Keratinocyte (primary cell): ENCODE measurements around the gene DNMBP. TPM values are rescaled to one million over a fixed set of nuclear protein-coding genes. Genes with fewer than 3 reads are reported as not detected.

Experiments
- DNase-seq: peaks from one replicate; pipeline ENCODE4 v3.0.0-alpha.2; 2011; ENCODE audit warnings: low read depth, missing footprints, low spot score
- FAIRE-seq: peaks from 2 replicates; lab custom pipeline; 2011; peaks lifted over from hg19 to GRCh38; lab: Jason Lieb, UNC
- H2AFZ ChIP-seq: 2 replicates; pipeline ENCODE4 v1.6.0; 2012; ENCODE audit warnings: low read length, control low read depth, inconsistent platforms; ENCODE audit not compliant: control insufficient read depth
- H3K27ac ChIP-seq: 2 replicates; pipeline ENCODE4 v1.5.1; 2011; ENCODE audit warnings: low read length; ENCODE audit not compliant: control insufficient read depth, insufficient read depth
- H3K27me3 ChIP-seq: 3 replicates; pipeline ENCODE4 v1.6.0; 2011; ENCODE audit warnings: low read length; ENCODE audit not compliant: control insufficient read depth, insufficient read depth; ENCODE audit errors: extremely low read depth
- H3K36me3 ChIP-seq, 2 experiments: 2 replicates in 1 of 2; 3 replicates in 1 of 2; pipeline ENCODE4 v1.5.1; 2011; ENCODE audit warnings: low read length in 2 of 2, mild to moderate bottlenecking in 1 of 2; ENCODE audit not compliant: control insufficient read depth in 2 of 2, insufficient read depth in 2 of 2; ENCODE audit errors: extremely low read depth in 1 of 2
- H3K4me1 ChIP-seq: 3 replicates; pipeline ENCODE4 v1.5.1; 2011; ENCODE audit warnings: low read length; ENCODE audit not compliant: control insufficient read depth, insufficient read depth; ENCODE audit errors: extremely low read depth
- H3K4me2 ChIP-seq: 3 replicates; pipeline ENCODE4 v1.6.0; 2011; ENCODE audit warnings: low read depth, low read length; ENCODE audit not compliant: control insufficient read depth, insufficient read depth; ENCODE audit errors: extremely low read depth
- H3K4me3 ChIP-seq, 3 experiments: fragments of 200-600 bp in 1 of 3; sonication (generic) in 1 of 3; 2 replicates in 2 of 3; 3 replicates in 1 of 3; pipeline ENCODE4 v1.5.1; 2011 to 2016; ENCODE audit warnings: low read length in 3 of 3, mild to moderate bottlenecking in 3 of 3, control low read depth in 2 of 3, inconsistent platforms in 1 of 3, low read depth in 1 of 3, mixed read lengths in 1 of 3, mixed run types in 1 of 3, moderate library complexity in 1 of 3; ENCODE audit not compliant: control insufficient read depth in 2 of 3, insufficient read depth in 2 of 3; ENCODE audit errors: extremely low read depth in 1 of 3
- H3K79me2 ChIP-seq: 2 replicates; pipeline ENCODE4 v1.6.0; 2012; ENCODE audit warnings: low read length; ENCODE audit not compliant: control insufficient read depth, insufficient read depth
- H3K9ac ChIP-seq: 3 replicates; pipeline ENCODE4 v1.6.0; 2011; ENCODE audit warnings: low read length; ENCODE audit not compliant: control insufficient read depth, insufficient read depth; ENCODE audit errors: extremely low read depth
- H3K9me1 ChIP-seq: 3 replicates; pipeline ENCODE4 v1.6.0; 2011; ENCODE audit warnings: low read length; ENCODE audit not compliant: control insufficient read depth, insufficient read depth; ENCODE audit errors: extremely low read depth
- H3K9me3 ChIP-seq: 2 replicates; pipeline ENCODE4 v1.5.1; 2012; ENCODE audit warnings: low read depth, low read length; ENCODE audit not compliant: control insufficient read depth
- H4K20me1 ChIP-seq: 3 replicates; pipeline ENCODE4 v1.6.0; 2011; ENCODE audit warnings: low read length; ENCODE audit not compliant: control insufficient read depth, insufficient read depth; ENCODE audit errors: extremely low read depth
- EZH2 ChIP-seq: IDR thresholded peaks from one replicate; pipeline ENCODE4 v1.6.1; 2012; ENCODE audit warnings: inconsistent platforms, mild to moderate bottlenecking, low read length, moderate library complexity
- dilution Hi-C: fragments of 300-500 bp; cut with MboI; formaldehyde crosslinking; loops from one replicate; pipeline ENCODE4 v1.7.0; 2020; ENCODE audit warnings: low sequenced_read_pairs; ENCODE audit not compliant: extremely low pct_ligation_motif_present
- polyA plus RNA-seq, 5 experiments: library from polyadenylated mRNA; depleted of rRNA in 3 of 5; stranded (reverse) in 3 of 5; stranded (forward) in 1 of 5; unstranded in 1 of 5; fragments of >200 nt; gene quantifications; 1 replicate in 1 of 5; 2 replicates in 3 of 5; 3 replicates in 1 of 5; pipeline versions ENCODE4 v1.2.1 to v1.2.3, GENCODE V29; 2011 to 2012; ENCODE audit warnings: missing spikeins in 2 of 5, low read depth in 1 of 5, low replicate concordance in 1 of 5
- TF ChIP-seq, protein P1 (sequence below), 3 experiments: IDR thresholded peaks in 1 of 3; conservative IDR thresholded peaks in 1 of 3; optimal IDR thresholded peaks in 1 of 3; 2 replicates in 2 of 3; 3 replicates in 1 of 3; pipeline versions ENCODE3 to v1.5.1; 2011; ENCODE audit warnings: low read length in 3 of 3, mild to moderate bottlenecking in 3 of 3, moderate library complexity in 2 of 3, control low read depth in 1 of 3, inconsistent platforms in 1 of 3; ENCODE audit not compliant: insufficient read depth in 2 of 3; ENCODE audit errors: extremely low read depth in 1 of 3

Gene DNMBP
- polyA plus RNA-seq, 1 donor (not counting 4 experiments of a cell fraction or from before 2014, with no cell fraction given) = 15.8 TPM

DNA sequence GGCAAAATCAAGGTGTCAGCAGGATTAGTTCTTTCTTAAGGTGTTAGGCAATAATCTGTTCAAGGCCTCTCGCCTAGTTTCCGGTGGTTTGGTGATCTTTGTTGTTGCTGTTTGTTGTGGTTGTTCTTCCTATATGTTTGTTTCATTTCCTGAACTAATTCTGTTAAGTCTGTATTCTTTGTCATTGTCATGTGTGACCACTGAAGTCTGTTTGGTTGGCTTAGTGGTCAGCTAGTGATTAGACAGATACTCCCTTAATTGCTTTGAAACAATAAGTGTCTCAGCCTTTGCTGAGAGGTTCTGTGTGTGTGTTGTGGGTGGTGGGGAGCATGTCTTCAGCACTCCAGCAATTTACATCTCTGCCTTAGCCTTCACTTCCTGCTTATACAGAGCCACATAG lies 181.3 kb downstream of the DNMBP start:
- no peaks in the 10 kb centered on the region for H3K27me3 ChIP-seq
- H3K79me2 ChIP-seq = no peaks in the 10 kb centered on the region
- no peak overlapping the region for H3K4me2 ChIP-seq
- H3K9me3 ChIP-seq = no peaks in the 10 kb centered on the region
- no peaks in the 10 kb centered on the region for H3K9me1 ChIP-seq
- no peak for DNase-seq
- dilution Hi-C loops = no loop called here
- no peaks in the 10 kb centered on the region for H3K36me3 ChIP-seq
- no peak overlapping the region for H3K4me3 ChIP-seq
- H4K20me1 ChIP-seq = no peaks in the 10 kb centered on the region
- H3K27ac ChIP-seq = no peak overlapping the region
- FAIRE-seq = no peak
- TF ChIP-seq, protein P1, sequence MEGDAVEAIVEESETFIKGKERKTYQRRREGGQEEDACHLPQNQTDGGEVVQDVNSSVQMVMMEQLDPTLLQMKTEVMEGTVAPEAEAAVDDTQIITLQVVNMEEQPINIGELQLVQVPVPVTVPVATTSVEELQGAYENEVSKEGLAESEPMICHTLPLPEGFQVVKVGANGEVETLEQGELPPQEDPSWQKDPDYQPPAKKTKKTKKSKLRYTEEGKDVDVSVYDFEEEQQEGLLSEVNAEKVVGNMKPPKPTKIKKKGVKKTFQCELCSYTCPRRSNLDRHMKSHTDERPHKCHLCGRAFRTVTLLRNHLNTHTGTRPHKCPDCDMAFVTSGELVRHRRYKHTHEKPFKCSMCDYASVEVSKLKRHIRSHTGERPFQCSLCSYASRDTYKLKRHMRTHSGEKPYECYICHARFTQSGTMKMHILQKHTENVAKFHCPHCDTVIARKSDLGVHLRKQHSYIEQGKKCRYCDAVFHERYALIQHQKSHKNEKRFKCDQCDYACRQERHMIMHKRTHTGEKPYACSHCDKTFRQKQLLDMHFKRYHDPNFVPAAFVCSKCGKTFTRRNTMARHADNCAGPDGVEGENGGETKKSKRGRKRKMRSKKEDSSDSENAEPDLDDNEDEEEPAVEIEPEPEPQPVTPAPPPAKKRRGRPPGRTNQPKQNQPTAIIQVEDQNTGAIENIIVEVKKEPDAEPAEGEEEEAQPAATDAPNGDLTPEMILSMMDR (optimal IDR thresholded peaks at IDR 0.05 in 1 of 3, IDR thresholded peaks at IDR 0.05 in 1 of 3, conservative IDR thresholded peaks at IDR 0.05 in 1 of 3; ENCODE audit: extremely low read depth in 1 of 3, insufficient read depth in 2 of 3, low read length in 3 of 3) = no peak
- no peak for TF ChIP-seq EZH2
- no peak overlapping the region for H3K9ac ChIP-seq
- H3K4me1 ChIP-seq = no peaks in the 10 kb centered on the region
- H2AFZ ChIP-seq = no peak overlapping the region

DNA sequence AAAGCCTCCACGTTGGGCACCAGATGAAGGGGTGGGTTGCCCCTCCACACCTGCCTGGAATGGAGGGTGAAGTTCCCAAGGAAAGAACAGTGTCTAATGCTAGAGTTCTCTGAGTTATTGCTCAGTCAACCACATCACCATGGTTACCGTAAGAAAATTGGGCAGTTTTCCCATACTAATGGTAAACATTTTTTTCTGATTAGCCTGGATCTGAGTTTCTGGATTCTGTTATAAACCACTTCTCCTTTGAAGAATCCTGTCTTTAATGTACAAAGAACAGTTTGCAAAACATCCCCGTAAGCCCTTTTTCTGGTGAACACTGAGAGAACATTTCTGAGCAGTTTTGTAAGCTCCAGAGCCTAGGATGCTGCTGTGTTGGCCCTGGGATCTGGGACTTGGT lies 181.8 kb downstream of the DNMBP start:
- no peak overlapping the region for H3K4me2 ChIP-seq
- no peak overlapping the region for H3K27ac ChIP-seq
- FAIRE-seq = no peak
- no peaks in the 10 kb centered on the region for H3K4me1 ChIP-seq
- no peaks in the 10 kb centered on the region for H3K9me1 ChIP-seq
- H4K20me1 ChIP-seq = no peaks in the 10 kb centered on the region
- H3K9me3 ChIP-seq = no peaks in the 10 kb centered on the region
- no peak overlapping the region for H3K9ac ChIP-seq
- TF ChIP-seq EZH2 = no peak
- TF ChIP-seq, protein P1 (optimal IDR thresholded peaks at IDR 0.05 in 1 of 3, IDR thresholded peaks at IDR 0.05 in 1 of 3, conservative IDR thresholded peaks at IDR 0.05 in 1 of 3; ENCODE audit: extremely low read depth in 1 of 3, insufficient read depth in 2 of 3, low read length in 3 of 3) = no peak
- H3K4me3 ChIP-seq = no peak overlapping the region
- DNase-seq = no peak
- no peaks in the 10 kb centered on the region for H3K27me3 ChIP-seq
- H3K79me2 ChIP-seq = no peaks in the 10 kb centered on the region
- H3K36me3 ChIP-seq = no peaks in the 10 kb centered on the region
- dilution Hi-C loops = no loop called here
- no peak overlapping the region for H2AFZ ChIP-seq

Other genes starting within 250 kb of the DNMBP start
- gene ABCC2, start 227.3 kb downstream of the DNMBP start, polyA plus RNA-seq = 2.3 to 3.3 TPM (median 2.5 TPM) in 3 replicates
- gene CPN1, start 71.9 kb upstream of the DNMBP start, polyA plus RNA-seq = not detected in 3 replicates
- gene ERLIN1, start 176.1 kb upstream of the DNMBP start, polyA plus RNA-seq = 26.0 to 49.2 TPM (median 45.6 TPM) in 3 replicates
- gene CHUK, start 219.6 kb upstream of the DNMBP start, polyA plus RNA-seq = 13.4 to 21.8 TPM (median 14.0 TPM) in 3 replicates